Duodenal mucosa (tissue), 2 donors: ENCODE data around the gene PRKCG.

Experiments
- H3K27ac ChIP-seq: one replicate; pipeline ENCODE4 v1.7.0; 2013; ENCODE audit warnings: low read depth, low read length
- H3K27me3 ChIP-seq, 2 donors: one replicate each; pipeline ENCODE4 v1.7.0; 2013; ENCODE audit warnings: low read length in 2 of 2, control low read depth in 1 of 2; ENCODE audit not compliant: insufficient read depth in 2 of 2, control insufficient read depth in 1 of 2
- H3K36me3 ChIP-seq, 2 donors: one replicate each; pipeline ENCODE4 v1.7.0; 2013; ENCODE audit warnings: low read length in 2 of 2, control low read depth in 1 of 2; ENCODE audit not compliant: insufficient read depth in 2 of 2, control insufficient read depth in 1 of 2
- H3K4me1 ChIP-seq, 2 donors: one replicate each; pipeline ENCODE4 v1.7.0; 2013; ENCODE audit warnings: low read length in 2 of 2, control low read depth in 1 of 2; ENCODE audit not compliant: insufficient read depth in 2 of 2, control insufficient read depth in 1 of 2
- H3K4me3 ChIP-seq, 2 donors: one replicate each; pipeline ENCODE4 v1.7.0; 2013; ENCODE audit warnings: low read length in 2 of 2, low read depth in 1 of 2
- H3K9ac ChIP-seq, 2 donors: one replicate each; pipeline ENCODE4 v1.7.0; 2013; ENCODE audit warnings: low read length in 2 of 2, low read depth in 1 of 2
- H3K9me3 ChIP-seq, 2 donors: one replicate each; pipeline ENCODE4 v1.7.0; 2013; ENCODE audit warnings: low read length in 2 of 2, control low read depth in 1 of 2; ENCODE audit not compliant: control insufficient read depth in 1 of 2

Gene PRKCG

DNA sequence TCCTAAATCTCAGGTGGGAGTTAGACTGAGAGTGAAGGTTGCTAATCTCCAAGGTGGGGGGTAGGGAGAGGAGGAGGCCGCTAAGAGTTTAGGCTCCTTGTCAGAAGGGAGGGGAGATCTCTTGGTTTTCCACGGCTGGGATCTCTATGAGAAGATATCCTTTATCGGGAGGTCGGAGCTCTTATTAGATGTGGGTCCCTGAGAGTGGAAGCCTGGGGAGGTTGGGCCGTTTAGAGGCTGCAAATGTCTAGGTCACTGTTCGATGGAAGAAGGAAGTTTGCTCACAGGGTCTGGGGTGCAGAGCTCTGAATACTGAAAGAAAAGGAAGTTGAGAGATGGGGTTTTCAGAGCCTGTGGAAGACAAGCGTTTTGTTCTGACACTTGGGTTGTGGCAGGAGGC is 10.5 kb upstream of the PRKCG start:
- H3K36me3 ChIP-seq = peaks cover 16% of the 10 kb centered on the region in 2 donors
- no peaks in the 10 kb centered on the region for H3K9me3 ChIP-seq
- no peak overlapping the region for H3K27ac ChIP-seq
- no peak overlapping the region for H3K9ac ChIP-seq
- H3K4me3 ChIP-seq = no peak overlapping the region
- no peaks in the 10 kb centered on the region for H3K27me3 ChIP-seq
- H3K4me1 ChIP-seq = peaks cover 13 to 36% of the 10 kb centered on the region in 2 donors

- H3K9me3 ChIP-seq = no peaks in the 10 kb centered on the region
- H3K27ac ChIP-seq = no peak overlapping the region
- H3K27me3 ChIP-seq = no peaks in the 10 kb centered on the region
- no peak overlapping the region for H3K9ac ChIP-seq
- no peak overlapping the region for H3K4me3 ChIP-seq
- H3K36me3 ChIP-seq = peaks cover 16% of the 10 kb centered on the region in 2 donors
- H3K4me1 ChIP-seq = peaks cover 6 to 29% of the 10 kb centered on the region in 2 donors
Measured at GRCh38 chr19:53872762-53873161, 9.2 kb upstream of the PRKCG start.

DNA sequence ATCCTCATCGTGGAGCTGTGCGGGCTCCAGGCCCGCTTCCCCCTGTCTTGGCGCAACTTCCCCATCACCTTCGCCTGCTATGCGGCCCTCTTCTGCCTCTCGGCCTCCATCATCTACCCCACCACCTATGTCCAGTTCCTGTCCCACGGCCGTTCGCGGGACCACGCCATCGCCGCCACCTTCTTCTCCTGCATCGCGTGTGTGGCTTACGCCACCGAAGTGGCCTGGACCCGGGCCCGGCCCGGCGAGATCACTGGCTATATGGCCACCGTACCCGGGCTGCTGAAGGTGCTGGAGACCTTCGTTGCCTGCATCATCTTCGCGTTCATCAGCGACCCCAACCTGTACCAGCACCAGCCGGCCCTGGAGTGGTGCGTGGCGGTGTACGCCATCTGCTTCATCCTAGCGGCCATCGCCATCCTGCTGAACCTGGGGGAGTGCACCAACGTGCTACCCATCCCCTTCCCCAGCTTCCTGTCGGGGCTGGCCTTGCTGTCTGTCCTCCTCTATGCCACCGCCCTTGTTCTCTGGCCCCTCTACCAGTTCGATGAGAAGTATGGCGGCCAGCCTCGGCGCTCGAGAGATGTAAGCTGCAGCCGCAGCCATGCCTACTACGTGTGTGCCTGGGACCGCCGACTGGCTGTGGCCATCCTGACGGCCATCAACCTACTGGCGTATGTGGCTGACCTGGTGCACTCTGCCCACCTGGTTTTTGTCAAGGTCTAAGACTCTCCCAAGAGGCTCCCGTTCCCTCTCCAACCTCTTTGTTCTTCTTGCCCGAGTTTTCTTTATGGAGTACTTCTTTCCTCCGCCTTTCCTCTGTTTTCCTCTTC is 8.0 kb upstream of the PRKCG start:
- Histone ChIP-seq H3K4me3 (no peak overlapping the region), H3K27ac (no peak overlapping the region), H3K4me1 (peaks cover 6 to 30% of the 10 kb centered on the region in 2 donors), H3K9me3 (no peaks in the 10 kb centered on the region), H3K27me3 (no peaks in the 10 kb centered on the region), H3K36me3 (peaks cover 16% of the 10 kb centered on the region in 2 donors), H3K9ac (no peak overlapping the region)

- H3K27ac ChIP-seq = no peak overlapping the region
- peaks cover 8 to 35% of the 10 kb centered on the region in 2 donors for H3K4me1 ChIP-seq
- peaks cover under 1 to 1% of the 10 kb centered on the region in 2 donors for H3K27me3 ChIP-seq
- H3K9ac ChIP-seq = no peak overlapping the region
- H3K4me3 ChIP-seq = no peak overlapping the region
- no peaks in the 10 kb centered on the region for H3K9me3 ChIP-seq
- peaks cover 16% of the 10 kb centered on the region in 2 donors for H3K36me3 ChIP-seq
Measured at GRCh38 chr19:53874606-53874990, 7.4 kb upstream of the PRKCG start.

DNA sequence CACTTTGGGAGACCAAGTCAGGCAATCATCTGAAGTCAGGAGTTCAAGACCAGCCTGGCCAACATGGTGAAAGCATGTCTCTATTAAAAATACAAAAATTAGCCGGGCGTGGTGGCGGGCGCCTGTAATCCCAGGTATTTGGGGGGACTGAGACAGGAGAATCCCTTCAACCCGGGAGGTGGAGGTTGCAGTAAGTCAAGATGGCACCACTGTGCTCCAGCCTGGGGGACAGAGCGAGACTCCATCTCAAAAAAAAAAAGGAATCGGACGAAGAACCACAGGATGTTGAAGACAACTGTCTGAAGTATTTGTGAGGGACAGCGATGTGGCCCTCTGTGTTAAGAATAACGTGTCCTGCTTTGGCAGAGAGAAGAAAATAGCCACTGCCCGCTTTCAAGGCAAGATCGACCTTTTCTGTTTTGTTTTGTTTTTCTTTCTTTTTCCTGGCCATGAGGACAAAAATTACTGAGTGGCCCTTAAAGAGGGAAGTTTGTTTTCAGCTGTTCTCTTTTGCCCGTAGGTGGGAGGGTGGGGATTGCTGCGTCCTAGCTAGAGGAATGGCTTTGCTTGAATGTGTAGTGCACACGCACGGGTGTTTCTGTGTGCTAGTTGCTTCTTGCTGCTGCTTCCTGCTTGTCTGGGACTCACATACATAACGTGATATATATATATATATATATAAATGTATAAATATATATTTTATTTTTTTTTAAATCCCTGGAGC is 6.2 kb upstream of the PRKCG start:
- no peak overlapping the region for H3K27ac ChIP-seq
- no peaks in the 10 kb centered on the region for H3K9me3 ChIP-seq
- no peak overlapping the region for H3K4me3 ChIP-seq
- H3K9ac ChIP-seq = no peak overlapping the region
- H3K27me3 ChIP-seq = peaks cover 8 to 9% of the 10 kb centered on the region in 2 donors
- H3K36me3 ChIP-seq = peaks cover 16% of the 10 kb centered on the region in 2 donors
- H3K4me1 ChIP-seq = peaks cover 6 to 35% of the 10 kb centered on the region in 2 donors

- peaks cover 14 to 37% of the 10 kb centered on the region in 2 donors for H3K4me1 ChIP-seq
- H3K27me3 ChIP-seq = peaks cover 16 to 18% of the 10 kb centered on the region in 2 donors
- H3K9ac ChIP-seq = no peak overlapping the region
- H3K9me3 ChIP-seq = no peaks in the 10 kb centered on the region
- no peak overlapping the region for H3K4me3 ChIP-seq
- no peak overlapping the region for H3K27ac ChIP-seq
- H3K36me3 ChIP-seq = peaks cover 16% of the 10 kb centered on the region in 2 donors
Measured at GRCh38 chr19:53876651-53877224, 5.3 kb upstream of the PRKCG start.

- Histone ChIP-seq H3K9ac (no peak overlapping the region), H3K27me3 (peaks cover 16 to 19% of the 10 kb centered on the region in 2 donors), H3K4me3 (no peak overlapping the region), H3K4me1 (peaks cover 21 to 38% of the 10 kb centered on the region in 2 donors), H3K36me3 (peaks cover 16% of the 10 kb centered on the region in 2 donors), H3K9me3 (no peaks in the 10 kb centered on the region), H3K27ac (no peak overlapping the region)
Measured at GRCh38 chr19:53877361-53877766, 4.6 kb upstream of the PRKCG start.

DNA sequence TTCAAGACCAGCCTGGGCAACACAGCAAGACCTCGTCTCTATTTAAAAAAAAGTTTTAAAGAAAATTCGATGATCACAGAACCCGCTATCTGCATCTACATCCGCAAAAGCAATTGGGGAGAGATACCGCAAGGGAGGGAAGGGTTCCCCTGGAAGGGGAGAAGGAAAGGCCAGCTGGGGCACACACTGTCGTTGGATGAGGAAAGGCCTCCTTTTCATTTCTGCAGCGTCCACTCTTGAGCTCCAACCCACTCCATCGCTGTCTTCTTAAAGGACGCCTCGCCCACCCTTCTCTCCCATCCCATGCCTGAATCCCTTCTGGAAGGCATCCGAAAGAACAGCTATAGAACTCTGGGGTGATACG is 3.2 kb upstream of the PRKCG start:
- H3K4me1 ChIP-seq = peaks cover 21 to 35% of the 10 kb centered on the region in 2 donors
- peak overlapping the region; percentile 84 to 87 for H3K4me3 ChIP-seq
- peaks cover 16 to 30% of the 10 kb centered on the region in 2 donors for H3K27me3 ChIP-seq
- H3K9me3 ChIP-seq = no peaks in the 10 kb centered on the region
- peaks cover 9 to 11% of the 10 kb centered on the region in 2 donors for H3K36me3 ChIP-seq
- peak overlapping the region; percentile 62 to 90 for H3K9ac ChIP-seq
- H3K27ac ChIP-seq = no peak overlapping the region

GRCh38 chr19:53879140-53880081 is 2.6 kb upstream of the PRKCG start:
- Histone ChIP-seq H3K9me3 (no peaks in the 10 kb centered on the region), H3K27ac (no peak overlapping the region), H3K27me3 (peaks cover 16 to 37% of the 10 kb centered on the region in 2 donors), H3K4me1 (peaks cover 21 to 28% of the 10 kb centered on the region in 2 donors), H3K4me3 (peak overlapping the region; percentile 84 to 87), H3K36me3 (peaks cover 3 to 4% of the 10 kb centered on the region in 2 donors), H3K9ac (peak overlapping the region; percentile 62 to 90)
